Muscle of back (tissue), 11 donors: ENCODE results near the gene EIF5A. TPM values are rescaled to one million over a fixed set of nuclear protein-coding genes. Genes with fewer than 3 reads are reported as not detected.
A peak's percentile ranks its signal among the peaks of the same experiment; 100 is the strongest.

Experiments used
- DNase-seq, 3 donors: peaks; one replicate each; pipeline versions ENCODE4 v3.0.0 to v3.0.0-alpha.2; 2013
- polyA plus RNA-seq, 10 donors: library from polyadenylated mRNA; unstranded; fragments of 120-200 nt; gene quantifications; one replicate each; pipeline ENCODE4 v1.2.1, GENCODE V29; 2013; ENCODE audit not compliant: insufficient read length in 10 of 10

Gene EIF5A
- polyA plus RNA-seq, 10 donors, result 225 to 344 (median 294) TPM

GRCh38 chr17:7352910-7353635, 45.6 kb downstream of the EIF5A start:
- peak in 1 of 3 donors; percentile 16 for DNase-seq

GRCh38 chr17:7354262-7354843, 46.9 kb downstream of the EIF5A start:
- peak in 1 of 3 donors; percentile 51 for DNase-seq

GRCh38 chr17:7355053-7355452, 47.6 kb downstream of the EIF5A start, which contains the start of gene TMEM95:
TMEM95 (plus strand) TSS chr17:7355156; CDS start chr17:7355205, 49 bp downstream.
- peak in 2 of 3 donors; percentile 46 to 59 for DNase-seq

GRCh38 chr17:7355573-7355972, 48.1 kb downstream of the EIF5A start:
- no peak for DNase-seq

GRCh38 chr17:7356072-7356549, 48.7 kb downstream of the EIF5A start:
- DNase-seq, result peak; percentile 49 to 85 (median 74)

GRCh38 chr17:7356756-7357155, 49.3 kb downstream of the EIF5A start:
- no peak for DNase-seq

GRCh38 chr17:7357381-7357780, 50.0 kb downstream of the EIF5A start:
- no peak for DNase-seq

- DNase-seq, result no peak
These were observed 54.5 kb downstream of the EIF5A start for GRCh38 chr17:7361906-7362305.

Other genes with a start within 250 kb of the EIF5A start
- 1 to 10 TPM; 1.1 to 3.5 (median 1.7) TPM for gene CLEC10A, start 227.4 kb upstream of the EIF5A start, polyA plus RNA-seq
- under 1 TPM in 9 of 10 donors, not detected in 1; 0.15 to 0.40 (median 0.34) TPM for gene ASGR2, start 192.8 kb upstream of the EIF5A start, polyA plus RNA-seq
- gene ASGR1, start 128.3 kb upstream of the EIF5A start, polyA plus RNA-seq, result 1 to 10 TPM; 1.6 to 6.5 (median 2.3) TPM
- gene DLG4, start 87.8 kb upstream of the EIF5A start, polyA plus RNA-seq, result 10 to 100 TPM; 15.3 to 31.0 (median 21.1) TPM
- 100 to 1,000 TPM; 178 to 376 (median 256) TPM for gene ACADVL, start 87.7 kb upstream of the EIF5A start, polyA plus RNA-seq
- 10 to 100 TPM; 24.5 to 40.5 (median 34.9) TPM for gene DVL2, start 73.1 kb upstream of the EIF5A start, polyA plus RNA-seq
- 10 to 100 TPM; 28.1 to 46.1 (median 34.4) TPM for gene PHF23, start 68.2 kb upstream of the EIF5A start, polyA plus RNA-seq
- gene GABARAP, start 65.2 kb upstream of the EIF5A start, polyA plus RNA-seq, result 100 to 1,000 TPM; 271 to 406 (median 306) TPM
- gene CTDNEP1, start 55.9 kb upstream of the EIF5A start, polyA plus RNA-seq, result 100 to 1,000 TPM; 153 to 190 (median 180) TPM
- gene ELP5, start 55.4 kb upstream of the EIF5A start, polyA plus RNA-seq, result 10 to 100 TPM; 31.9 to 64.8 (median 35.7) TPM
- gene CLDN7, start 45.1 kb upstream of the EIF5A start, polyA plus RNA-seq, result 1 to 10 TPM in 5 of 10 donors, under 1 TPM in 5; 0.47 to 3.0 (median 1.1) TPM
- 10 to 100 TPM in 9 of 10 donors, 1 to 10 TPM in 1; 7.7 to 32.4 (median 26.1) TPM for gene SLC2A4, start 25.9 kb upstream of the EIF5A start, polyA plus RNA-seq
- gene YBX2, start 13.0 kb upstream of the EIF5A start, polyA plus RNA-seq, result 1 to 10 TPM; 1.2 to 4.2 (median 1.9) TPM
- gene GPS2, start 7.7 kb downstream of the EIF5A start, polyA plus RNA-seq, result 10 to 100 TPM; 49.3 to 70.2 (median 58.7) TPM
- 10 to 100 TPM; 13.6 to 20.6 (median 18.6) TPM for gene NEURL4, start 21.7 kb downstream of the EIF5A start, polyA plus RNA-seq
- 10 to 100 TPM in 2 of 10 donors, 1 to 10 TPM in 8; 5.3 to 19.6 (median 8.5) TPM for gene ACAP1, start 28.9 kb downstream of the EIF5A start, polyA plus RNA-seq
- 10 to 100 TPM in 1 of 10 donors, 1 to 10 TPM in 9; 5.8 to 10.3 (median 7.5) TPM for gene KCTD11, start 44.5 kb downstream of the EIF5A start, polyA plus RNA-seq
- not detected for gene TMEM95, start 47.5 kb downstream of the EIF5A start, polyA plus RNA-seq
- 1 to 10 TPM in 2 of 10 donors, under 1 TPM in 7, not detected in 1; 0.22 to 1.4 (median 0.69) TPM for gene TNK1, start 73.5 kb downstream of the EIF5A start, polyA plus RNA-seq
- gene PLSCR3, start 86.9 kb downstream of the EIF5A start, polyA plus RNA-seq, result 10 to 100 TPM; 20.4 to 35.0 (median 27.2) TPM
- 10 to 100 TPM; 49.0 to 60.9 (median 54.0) TPM for gene TMEM256, start 96.5 kb downstream of the EIF5A start, polyA plus RNA-seq
- 10 to 100 TPM; 19.9 to 33.1 (median 25.5) TPM for gene NLGN2, start 100.2 kb downstream of the EIF5A start, polyA plus RNA-seq
- gene SPEM1, start 112.7 kb downstream of the EIF5A start, polyA plus RNA-seq, result not detected
- gene SPEM2, start 118.0 kb downstream of the EIF5A start, polyA plus RNA-seq, result not detected
- gene SPEM3, start 121.2 kb downstream of the EIF5A start, polyA plus RNA-seq, result under 1 TPM in 1 of 10 donors, not detected in 9; 0.04 TPM
- 1 to 10 TPM in 4 of 10 donors, under 1 TPM in 6; 0.52 to 1.4 (median 0.92) TPM for gene TMEM102, start 127.8 kb downstream of the EIF5A start, polyA plus RNA-seq
- 1 to 10 TPM; 1.3 to 5.1 (median 3.1) TPM for gene FGF11, start 131.9 kb downstream of the EIF5A start, polyA plus RNA-seq
- 10 to 100 TPM; 51.8 to 85.8 (median 71.8) TPM for gene CHRNB1, start 137.4 kb downstream of the EIF5A start, polyA plus RNA-seq
- gene ZBTB4, start 172.0 kb downstream of the EIF5A start, polyA plus RNA-seq, result 10 to 100 TPM; 22.1 to 27.1 (median 24.9) TPM
- gene SLC35G6, start 173.8 kb downstream of the EIF5A start, polyA plus RNA-seq, result under 1 TPM in 8 of 10 donors, not detected in 2; 0.16 to 0.59 (median 0.20) TPM
- gene POLR2A, start 176.7 kb downstream of the EIF5A start, polyA plus RNA-seq, result 10 to 100 TPM; 50.2 to 72.7 (median 58.4) TPM
- 10 to 100 TPM; 22.2 to 38.2 (median 29.8) TPM for gene TNFSF12, start 241.4 kb downstream of the EIF5A start, polyA plus RNA-seq